ENCODE results near the gene SPSB1. TPM values are rescaled to one million over a fixed set of nuclear protein-coding genes. Genes with fewer than 3 reads are reported as not detected.

Gene SPSB1
- total RNA-seq, 1 experiment from 2014 or later: 2.9 TPM

- Mint-ChIP-seq H3K4me1 (peaks cover 17 to 37% of the 10 kb centered on the region in 2 experiments), H3K9me3 (no peaks in the 10 kb centered on the region), H3K36me3 (ENCODE audit: insufficient read depth in 1 of 3, low read depth in 3 of 3) (no peaks in the 10 kb centered on the region), H3K4me3 (no peak overlapping the region), H3K27ac (no peak overlapping the region), H3K27me3 (ENCODE audit: low read depth) (peaks cover 3% of the 10 kb centered on the region)
- no peak overlapping the region for H4K5ac ChIP-seq (ENCODE audit: insufficient read length, low read depth, low read length)
- no peaks in the 10 kb centered on the region for H3K79me2 ChIP-seq (ENCODE audit: insufficient read depth, low read length)
- no peak overlapping the region for H3K23ac ChIP-seq (ENCODE audit: insufficient read length, low read depth, low read length)
- no peak for DNase-seq
- H3K9ac ChIP-seq (ENCODE audit: extremely low read depth, insufficient read length, low read length): no peak overlapping the region
- H2BK5ac ChIP-seq (ENCODE audit: insufficient read length, low read length): no peak overlapping the region
- H3K27me3 ChIP-seq (ENCODE audit: insufficient read depth, low read length): no peaks in the 10 kb centered on the region
- no peak overlapping the region for H3K18ac ChIP-seq (ENCODE audit: insufficient read length, low read depth, low read length)
- no peak overlapping the region for H2BK12ac ChIP-seq (ENCODE audit: insufficient read length, low read depth, low read length)
- H2BK120ac ChIP-seq (ENCODE audit: low read depth, low read length, poor library complexity, severe bottlenecking): no peak overlapping the region
- H3K4me2 ChIP-seq (ENCODE audit: insufficient read depth, insufficient read length, low read length): no peak overlapping the region
- no peaks in the 10 kb centered on the region for H3K23me2 ChIP-seq (ENCODE audit: insufficient read length, low read depth, low read length, poor library complexity, severe bottlenecking)
- no peak overlapping the region for H2BK20ac ChIP-seq (ENCODE audit: low read depth, low read length, poor library complexity, severe bottlenecking)
- H3K79me1 ChIP-seq (ENCODE audit: insufficient read depth, low read depth, low read length, poor library complexity, severe bottlenecking): no peaks in the 10 kb centered on the region
- no CpG with 5 or more reads among the region's 15 CpGs for WGBS (ENCODE audit: extremely low coverage, insufficient read length, low lambda C conversion rate)
- H2AFZ ChIP-seq (ENCODE audit: low read length): no peak overlapping the region
- no peaks in the 10 kb centered on the region for H3K9me3 ChIP-seq (ENCODE audit: control insufficient read depth, low read depth, low read length)
- no peak overlapping the region for H3K14ac ChIP-seq (ENCODE audit: insufficient read depth, low read length)
- no peak for TF ChIP-seq CTCF (conservative IDR thresholded peaks at IDR 0.05)
- no peak overlapping the region for H2AK5ac ChIP-seq (ENCODE audit: insufficient read length, low read length)
- no peak overlapping the region for H2BK15ac ChIP-seq (ENCODE audit: low read depth, low read length)
- H3K56ac ChIP-seq (ENCODE audit: insufficient read length, low read depth, low read length): no peak overlapping the region
- H4K91ac ChIP-seq (ENCODE audit: insufficient read length, low read depth, low read length): no peak overlapping the region
- no peak overlapping the region for H3T11ph ChIP-seq (ENCODE audit: low read length)
- no peak overlapping the region for H3K4ac ChIP-seq (ENCODE audit: low read depth, low read length)
- no peaks in the 10 kb centered on the region for H3K4me1 ChIP-seq (ENCODE audit: insufficient read depth, low read length)
- no peak overlapping the region for H4K8ac ChIP-seq (replicated peaks; ENCODE audit: insufficient read length, low read depth, low read length)
- no peaks in the 10 kb centered on the region for H4K20me1 ChIP-seq (ENCODE audit: control insufficient read depth, insufficient read depth, insufficient read length)
- H3K27ac ChIP-seq (ENCODE audit: insufficient read length, low read depth, low read length): no peak overlapping the region
These were observed 22.3 kb upstream of the SPSB1 start for GRCh38 chr1:9270290-9270883.

Measured in H9 (cell line).